22Rv1 (cell line): ENCODE data around the gene RAP2B.

Experiments used
- H3K27ac ChIP-seq: fragments of 450-650 bp; 2 replicates; pipeline ENCODE4 v1.5.1; 2017
- ZFX ChIP-seq: fragments of 450-650 bp; IDR thresholded peaks from 2 replicates; pipeline ENCODE4 v1.6.1; 2017; ENCODE audit warnings: antibody characterized with exemption, borderline replicate concordance
- TF ChIP-seq, protein P1 (sequence below): fragments of 450-650 bp; IDR thresholded peaks from 2 replicates; pipeline ENCODE4 v1.5.1; 2017; ENCODE audit warnings: mild to moderate bottlenecking

Gene RAP2B

GRCh38 chr3:153209596-153209995 is 47.6 kb downstream of the RAP2B start:
- H3K27ac ChIP-seq, result no peak overlapping the region
- TF ChIP-seq, protein P1, sequence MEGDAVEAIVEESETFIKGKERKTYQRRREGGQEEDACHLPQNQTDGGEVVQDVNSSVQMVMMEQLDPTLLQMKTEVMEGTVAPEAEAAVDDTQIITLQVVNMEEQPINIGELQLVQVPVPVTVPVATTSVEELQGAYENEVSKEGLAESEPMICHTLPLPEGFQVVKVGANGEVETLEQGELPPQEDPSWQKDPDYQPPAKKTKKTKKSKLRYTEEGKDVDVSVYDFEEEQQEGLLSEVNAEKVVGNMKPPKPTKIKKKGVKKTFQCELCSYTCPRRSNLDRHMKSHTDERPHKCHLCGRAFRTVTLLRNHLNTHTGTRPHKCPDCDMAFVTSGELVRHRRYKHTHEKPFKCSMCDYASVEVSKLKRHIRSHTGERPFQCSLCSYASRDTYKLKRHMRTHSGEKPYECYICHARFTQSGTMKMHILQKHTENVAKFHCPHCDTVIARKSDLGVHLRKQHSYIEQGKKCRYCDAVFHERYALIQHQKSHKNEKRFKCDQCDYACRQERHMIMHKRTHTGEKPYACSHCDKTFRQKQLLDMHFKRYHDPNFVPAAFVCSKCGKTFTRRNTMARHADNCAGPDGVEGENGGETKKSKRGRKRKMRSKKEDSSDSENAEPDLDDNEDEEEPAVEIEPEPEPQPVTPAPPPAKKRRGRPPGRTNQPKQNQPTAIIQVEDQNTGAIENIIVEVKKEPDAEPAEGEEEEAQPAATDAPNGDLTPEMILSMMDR, result no peak
- no peak for TF ChIP-seq ZFX

DNA sequence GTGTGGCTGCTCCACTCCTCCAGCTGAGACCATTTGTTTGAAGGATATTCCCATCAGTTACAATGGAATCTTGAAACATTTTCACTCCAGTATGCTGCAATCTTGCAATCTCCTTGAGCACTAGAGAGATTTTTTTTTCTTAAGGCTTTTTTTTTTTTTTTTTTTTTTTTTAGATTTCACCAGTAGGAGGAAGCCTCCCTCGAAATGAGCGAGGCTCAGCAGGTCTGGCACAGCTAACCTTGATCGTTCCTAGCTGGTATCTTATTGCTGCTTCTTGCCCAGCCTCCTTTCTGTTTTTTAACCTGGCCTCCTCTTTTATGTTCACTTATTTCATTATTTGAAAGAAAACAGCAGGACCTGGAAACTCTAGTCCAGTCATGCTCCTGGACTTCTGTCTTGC is 48.1 kb downstream of the RAP2B start:
- H3K27ac ChIP-seq, result no peak overlapping the region
- TF ChIP-seq, protein P1, result no peak
- TF ChIP-seq ZFX, result no peak

DNA sequence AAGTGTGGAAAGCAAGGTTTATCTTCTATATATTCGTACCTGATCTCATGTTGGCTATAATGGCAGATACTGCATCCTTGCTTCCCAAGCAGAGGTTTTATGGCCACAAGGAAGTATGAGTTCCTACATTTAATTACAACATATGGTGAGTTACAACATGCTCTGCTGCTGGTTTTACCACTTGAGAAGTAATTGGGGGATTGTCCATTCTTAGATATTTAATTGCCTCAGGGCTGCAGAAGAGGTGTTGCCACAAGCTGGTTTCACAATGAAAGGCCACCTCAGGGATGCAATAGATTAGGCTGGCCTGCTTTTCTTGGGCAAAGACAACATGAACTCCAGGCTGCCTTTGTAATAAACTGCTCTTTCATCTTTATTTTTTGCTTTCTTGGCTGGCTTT is 48.6 kb downstream of the RAP2B start:
- TF ChIP-seq, protein P1, result no peak
- TF ChIP-seq ZFX, result no peak
- H3K27ac ChIP-seq, result no peak overlapping the region

- H3K27ac ChIP-seq, result no peak overlapping the region
- TF ChIP-seq, protein P1, result no peak
- TF ChIP-seq ZFX, result no peak
These were observed 53.5 kb downstream of the RAP2B start for GRCh38 chr3:153215497-153215896.

DNA sequence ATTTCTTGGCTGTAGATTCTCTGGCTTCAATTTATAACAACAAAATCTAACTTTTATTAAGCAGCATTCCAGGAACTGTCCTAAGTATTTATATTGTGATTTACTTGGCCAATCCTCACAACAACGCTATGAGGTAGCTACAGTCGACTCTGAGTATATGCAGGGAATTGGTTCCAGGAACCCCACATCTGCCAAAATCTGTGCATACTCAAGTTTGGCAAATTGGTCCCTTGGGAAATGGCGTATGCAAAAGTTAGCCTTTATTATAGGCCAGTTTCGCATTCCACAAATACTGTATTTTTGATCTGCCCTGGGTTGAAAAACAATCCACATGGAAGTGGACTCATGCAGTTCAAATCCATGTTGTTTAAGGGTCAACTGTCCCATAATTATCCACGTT is 53.9 kb downstream of the RAP2B start:
- H3K27ac ChIP-seq, result no peak overlapping the region
- no peak for TF ChIP-seq ZFX
- TF ChIP-seq, protein P1, result no peak

DNA sequence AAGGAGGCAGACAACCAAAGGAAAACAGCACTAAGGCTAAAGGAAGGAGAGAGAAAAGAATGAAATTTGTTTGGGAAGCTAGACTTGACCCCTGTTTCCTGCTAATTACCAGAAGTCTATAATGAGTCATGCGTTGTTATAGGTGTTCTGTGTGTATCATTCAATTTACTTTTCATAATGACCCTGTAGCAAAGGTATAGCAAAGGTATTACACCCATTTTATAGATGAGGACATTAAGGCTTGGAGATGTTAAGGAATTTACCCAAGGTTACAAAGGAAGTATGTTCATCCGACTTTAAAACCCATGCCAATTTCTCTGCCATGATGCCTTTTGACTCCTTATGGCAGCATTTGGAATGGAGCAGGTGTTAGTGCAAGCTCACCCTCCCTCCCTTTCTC is 54.9 kb downstream of the RAP2B start:
- TF ChIP-seq, protein P1, result no peak
- no peak overlapping the region for H3K27ac ChIP-seq

DNA sequence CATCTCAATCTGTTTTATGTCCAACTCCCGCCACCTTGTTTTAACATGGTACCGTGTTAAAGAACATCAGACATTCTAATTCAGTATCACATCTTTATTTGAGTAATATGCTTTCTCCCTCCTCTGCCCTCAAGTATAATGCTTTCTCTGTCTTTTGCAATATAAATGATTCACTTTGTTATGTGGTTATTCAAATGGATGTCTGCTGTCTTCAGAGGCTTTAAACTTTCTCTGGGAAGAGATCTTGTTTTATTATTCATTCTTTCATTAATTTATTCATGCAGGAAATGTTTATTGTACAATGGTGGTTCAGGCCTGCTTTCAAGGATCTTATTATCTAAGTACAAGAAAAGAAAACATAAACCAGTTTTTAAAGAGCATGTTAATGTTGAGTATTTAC is 57.1 kb downstream of the RAP2B start:
- no peak for TF ChIP-seq ZFX
- TF ChIP-seq, protein P1, result no peak
- H3K27ac ChIP-seq, result no peak overlapping the region
